Measurements from ENCODE around the gene RHOBTB1.

GRCh38 chr10:60849740-60850139, 94.2 kb downstream of the RHOBTB1 start:
- TF ChIP-seq CTCF (conservative IDR thresholded peaks at IDR 0.05; ENCODE audit: low read length) (no peak), EZH2phosphoT487 (IDR thresholded peaks at IDR 0.05; ENCODE audit: borderline replicate concordance, low read depth, low read length) (no peak)

Data from OCI-LY7 (cell line).